ENCODE data around the gene ACTA1. TPM values are rescaled to one million over a fixed set of nuclear protein-coding genes. Genes with fewer than 3 reads are reported as not detected.
"Not testable (repeated sequence)": the region's sequence is repeated elsewhere in the genome, so short reads cannot be mapped to it uniquely, and the experiment has no call there.

Gene ACTA1
- total RNA-seq, 1 donor from 2014 or later: 1.3 TPM

DNA sequence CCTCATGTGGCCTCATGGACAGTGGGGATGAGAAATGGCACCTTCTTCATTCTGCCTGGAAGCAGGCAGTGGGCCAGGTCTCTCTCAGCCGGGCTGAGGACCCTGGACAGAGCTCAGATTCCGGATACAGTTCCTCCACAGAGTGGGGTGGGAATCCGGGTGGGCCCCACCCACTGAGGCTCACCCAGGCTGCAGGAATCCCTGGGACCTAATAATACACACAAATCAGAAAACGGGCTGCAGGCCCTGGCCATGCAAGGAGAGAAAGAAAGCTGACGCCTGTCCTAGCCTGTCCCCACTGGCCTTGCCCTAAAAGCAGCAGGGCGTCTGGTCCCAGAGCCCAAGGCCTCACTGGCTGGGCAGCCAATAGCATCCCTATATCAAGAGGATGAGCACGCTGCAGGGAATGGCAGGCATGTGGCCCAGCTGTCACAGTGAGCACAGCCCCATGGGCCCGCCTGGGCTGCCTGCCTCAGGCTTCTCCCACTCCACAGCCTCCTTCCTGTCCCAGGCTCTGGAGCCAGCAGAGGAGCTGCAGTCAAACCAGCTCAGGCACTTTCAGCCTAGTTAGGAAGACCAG is 25.3 kb downstream of the ACTA1 start:
- peak; percentile 36 for ATAC-seq

- no peak for ATAC-seq
These were observed 26.5 kb downstream of the ACTA1 start for GRCh38 chr1:229407206-229408026.

DNA sequence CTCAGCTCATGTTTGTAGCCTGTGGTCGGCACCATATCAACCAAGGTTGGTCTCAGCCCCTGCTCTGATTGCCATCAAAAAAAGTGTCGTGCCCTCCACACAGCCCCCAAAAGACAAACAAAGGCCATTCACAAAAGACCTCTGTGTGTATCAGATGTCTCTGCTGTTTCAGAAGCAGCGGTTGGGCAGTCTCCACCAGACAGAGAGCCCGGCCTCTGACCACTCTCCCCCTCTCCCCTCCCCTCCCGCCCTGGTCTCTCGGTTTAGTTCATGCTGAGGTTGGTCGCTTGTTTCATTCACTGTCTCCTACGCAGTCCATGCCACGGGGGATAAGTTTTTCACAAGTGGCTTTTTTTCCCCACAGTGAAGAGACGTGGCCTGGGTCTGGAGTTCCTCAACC is 27.1 kb downstream of the ACTA1 start:
- no peak for ATAC-seq

DNA sequence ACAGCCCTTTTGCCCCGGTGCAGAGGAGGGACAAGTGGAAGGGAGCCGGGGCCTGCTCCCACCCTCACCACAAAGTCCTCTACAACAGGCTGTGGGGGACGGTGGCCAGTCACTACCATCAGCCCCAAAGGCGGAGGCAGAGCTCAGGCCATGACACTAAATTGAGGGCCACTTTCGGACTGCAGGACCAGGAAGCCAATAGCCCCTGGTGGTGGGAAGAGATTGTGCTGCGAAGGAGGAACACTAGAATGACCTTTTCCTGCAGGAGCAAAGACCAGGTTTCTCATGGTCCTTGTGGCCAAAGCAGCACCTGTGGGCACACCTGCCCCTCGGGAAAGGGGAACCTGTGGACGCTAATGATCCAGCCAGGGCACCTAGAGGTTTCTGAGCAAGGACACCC is 30.3 kb downstream of the ACTA1 start:
- no peak for ATAC-seq

- ATAC-seq: no peak
These were observed 30.9 kb downstream of the ACTA1 start for GRCh38 chr1:229402993-229403392.

DNA sequence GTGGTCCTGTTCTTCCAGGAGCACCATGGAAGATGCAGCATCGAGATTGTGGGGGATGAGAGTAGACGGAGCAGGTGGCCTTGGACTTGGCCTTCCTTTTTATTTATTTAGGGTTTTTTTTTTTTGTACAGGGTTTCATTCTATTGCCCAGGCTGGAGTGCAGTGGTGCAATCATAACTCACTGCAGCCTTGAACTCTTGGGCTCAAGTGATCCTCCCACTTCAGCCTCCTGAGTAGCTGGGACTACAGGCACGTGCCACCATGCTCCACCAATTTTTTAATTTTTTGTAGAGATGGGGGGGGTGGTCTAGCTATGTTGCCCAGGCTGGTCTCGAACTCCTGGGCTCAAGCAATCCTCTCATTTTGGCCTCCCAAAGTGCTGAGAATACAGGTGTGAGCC is 31.6 kb downstream of the ACTA1 start:
- not testable (repeated sequence) for ATAC-seq

- ATAC-seq: no peak
These were observed 36.1 kb downstream of the ACTA1 start for GRCh38 chr1:229397762-229398161.

DNA sequence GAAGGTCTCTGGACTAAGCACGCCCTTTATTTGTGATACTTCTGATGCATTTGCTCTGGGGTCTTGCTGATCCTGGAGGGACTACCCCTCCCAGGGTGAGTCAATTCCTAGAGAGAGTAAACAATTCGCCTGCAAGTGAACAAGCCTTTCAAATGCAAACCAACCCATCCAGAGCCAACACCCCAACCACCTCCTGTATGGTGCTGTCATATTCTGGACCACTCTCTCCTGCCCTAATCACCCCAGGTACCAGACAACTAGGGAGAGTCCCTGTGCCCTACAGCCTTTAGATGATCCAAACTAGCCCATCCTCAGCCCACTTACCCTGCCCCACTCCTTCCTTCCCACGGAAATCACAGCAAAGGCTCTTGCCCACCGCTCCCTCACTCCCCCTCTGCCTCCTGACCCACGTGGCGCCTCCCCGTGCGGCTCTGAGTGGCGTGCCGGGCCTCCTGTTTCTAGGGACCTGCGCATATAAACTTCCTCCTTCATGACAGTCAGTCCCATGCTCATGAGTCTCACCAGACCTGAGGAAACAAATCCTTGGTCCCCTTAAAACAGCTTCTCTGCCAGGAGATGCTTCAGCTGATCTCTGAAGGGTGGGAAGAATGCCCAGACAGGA is 37.2 kb downstream of the ACTA1 start:
- ATAC-seq: no peak

GRCh38 chr1:229394517-229394916 is 39.4 kb downstream of the ACTA1 start:
- ATAC-seq: not testable (repeated sequence)

- no peak for ATAC-seq
These were observed 41.0 kb downstream of the ACTA1 start for GRCh38 chr1:229392936-229393335.

DNA sequence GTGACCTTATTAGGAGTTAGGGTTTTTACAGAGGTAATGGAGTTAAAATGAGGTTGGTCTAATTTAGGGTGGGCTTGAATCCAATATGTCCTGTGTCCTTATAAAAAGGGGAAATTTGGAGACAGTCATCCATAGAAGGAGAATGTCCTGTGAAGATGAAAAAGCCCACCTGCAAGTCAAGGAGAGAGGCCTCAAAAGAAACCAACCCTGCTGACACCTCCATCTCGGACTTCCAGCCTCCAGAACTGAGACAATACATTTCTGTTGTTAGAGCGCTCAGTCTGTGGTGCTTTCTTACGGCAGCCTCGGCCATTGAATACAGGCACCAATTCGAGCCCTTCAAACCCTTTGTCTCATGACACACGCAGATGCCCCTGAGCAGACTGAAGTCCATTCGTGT is 43.8 kb downstream of the ACTA1 start:
- no peak for ATAC-seq

DNA sequence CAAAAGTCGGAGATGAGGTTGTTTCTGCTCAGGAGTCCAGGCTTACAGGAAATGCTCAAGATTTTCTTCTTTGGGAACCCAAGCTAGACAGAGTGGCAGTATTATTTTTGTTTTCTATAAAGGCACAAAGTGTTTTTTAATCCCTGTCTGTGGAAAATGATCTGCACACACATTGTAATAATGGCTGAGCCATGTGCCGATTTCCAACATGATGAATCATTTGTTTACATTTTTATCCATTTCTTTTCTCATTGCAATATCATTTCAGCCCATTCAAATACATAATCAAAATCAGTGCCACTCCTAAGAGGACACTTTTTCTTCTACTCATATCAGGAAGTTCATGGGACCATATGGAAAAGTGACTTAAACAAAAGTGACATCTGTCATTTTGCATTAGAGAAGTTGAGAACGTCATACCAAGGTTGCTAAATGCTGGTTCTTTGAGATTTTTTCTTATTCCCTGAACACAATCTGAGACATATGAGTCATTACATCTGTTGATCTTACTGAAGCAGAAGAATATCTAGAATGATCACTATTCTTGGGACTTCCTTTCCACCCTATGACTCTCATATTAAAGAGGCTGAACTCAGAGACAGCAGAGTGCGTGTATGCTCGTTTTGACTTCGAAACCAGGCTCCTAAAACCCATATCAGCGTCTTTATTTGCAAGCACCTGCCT is 44.9 kb downstream of the ACTA1 start:
- peak; percentile 38 for ATAC-seq

DNA sequence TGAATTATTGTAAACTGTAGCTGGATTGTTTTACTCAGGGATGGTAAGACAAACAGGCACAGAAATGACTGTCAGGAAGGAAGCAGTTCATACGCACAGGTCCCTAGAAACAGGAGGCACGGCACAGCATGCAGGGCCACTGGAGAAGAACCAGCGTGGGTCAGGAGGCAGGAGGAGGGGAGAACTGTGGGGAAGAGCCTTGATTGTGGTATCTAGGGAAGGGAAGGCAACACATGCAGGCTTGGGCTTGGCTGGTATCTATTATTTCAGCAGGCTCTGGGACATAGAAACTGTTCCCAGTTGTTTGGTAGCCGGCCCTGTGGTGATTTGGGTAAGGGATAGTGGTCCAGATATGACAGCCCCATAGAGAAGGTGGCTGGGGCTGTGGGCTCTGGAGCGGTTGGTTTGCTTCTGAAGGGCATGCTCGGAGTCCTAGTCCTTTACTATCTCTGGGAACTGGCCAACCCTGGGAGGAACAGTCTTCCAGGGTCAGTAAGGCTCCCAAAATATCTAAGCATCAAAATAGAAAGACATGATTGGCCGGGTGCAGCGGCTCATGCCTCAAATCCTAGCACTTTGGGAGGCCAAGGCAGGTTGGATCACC is 47.9 kb downstream of the ACTA1 start:
- no peak for ATAC-seq

GRCh38 chr1:229384822-229385221 is 49.1 kb downstream of the ACTA1 start:
- no peak for ATAC-seq

GRCh38 chr1:229383961-229384360 is 49.9 kb downstream of the ACTA1 start:
- ATAC-seq: no peak

DNA sequence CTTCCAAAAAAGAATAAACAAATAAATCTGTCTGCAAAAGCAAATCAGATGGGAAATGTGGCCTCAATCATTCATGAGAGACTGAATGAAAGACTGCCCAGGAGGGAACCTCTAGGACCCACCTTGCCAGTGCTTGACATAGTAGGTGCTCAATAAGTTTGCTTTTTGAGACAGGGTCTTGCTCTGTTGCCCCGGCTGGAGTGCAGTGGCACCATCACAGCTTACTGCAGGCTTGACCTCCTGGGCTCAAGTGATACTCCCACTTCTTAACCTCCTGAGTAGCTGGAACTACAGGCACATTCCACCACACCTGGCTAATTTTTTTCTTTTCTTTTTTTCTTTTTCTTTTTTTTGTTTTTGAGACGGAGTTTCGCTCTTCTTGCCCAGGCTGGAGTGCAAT is 50.7 kb downstream of the ACTA1 start:
- ATAC-seq: no peak

Other genes with a start within 250 kb of the ACTA1 start
- 58.5 TPM for gene RAB4A, start 163.0 kb downstream of the ACTA1 start, total RNA-seq
- gene CCSAP, start 91.0 kb downstream of the ACTA1 start, total RNA-seq: 3.0 TPM
- 23.3 TPM for gene NUP133, start 74.2 kb upstream of the ACTA1 start, total RNA-seq
- gene ABCB10, start 124.6 kb upstream of the ACTA1 start, total RNA-seq: 11.3 TPM
- 11.6 TPM for gene TAF5L, start 192.0 kb upstream of the ACTA1 start, total RNA-seq
- 6.3 TPM for gene URB2, start 192.2 kb upstream of the ACTA1 start, total RNA-seq